GM12878 (cell line): Measurements from ENCODE around the gene MAD2L1. TPM values are rescaled to one million over a fixed set of nuclear protein-coding genes. Genes with fewer than 3 reads are reported as not detected.

Source experiments
- ATAC-seq: fragments of 200-7000 bp; cut with Tn5 transposase; 3 replicates; pipeline ENCODE4 v1.9.1; 2020; ENCODE audit warnings: mild to moderate bottlenecking, moderate library complexity
- BruUV-seq: library from RNA; stranded (reverse); fragments of 400-500 nt; replicated peaks from 2 replicates; lab custom pipeline; 2021; lab: Mats Ljungman, UMichigan
- CTCF ChIA-PET: fragments of 300-600 bp; sonication (Branson Sonifier 250); formaldehyde crosslinking; extraction: SDS; loops from one replicate; lab custom pipeline; 2021; ENCODE audit warnings: inconsistent platforms; lab: Yijun Ruan, JAX
- POLR2A ChIA-PET: fragments of 350-600 bp; formaldehyde crosslinking; extraction: SDS; loops from one replicate; lab custom pipeline; 2021; ENCODE audit warnings: inconsistent platforms; lab: Charles Lee
- RAD21 ChIA-PET: fragments of 300-600 bp; sonication (Branson Sonifier 250); formaldehyde crosslinking; loops from one replicate; lab custom pipeline; 2023; ENCODE audit warnings: antibody characterized with exemption; ENCODE audit not compliant: unreplicated experiment; lab: Charles Lee
- SMC1A ChIA-PET: fragments of 300-600 bp; sonication (Branson Sonifier 250); formaldehyde crosslinking; loops from one replicate; lab custom pipeline; 2023; ENCODE audit not compliant: unreplicated experiment, uncharacterized antibody; lab: Charles Lee
- DNase-seq: peaks from one replicate; pipeline ENCODE4 v3.0.0-alpha.2; 2011; ENCODE audit warnings: low read depth, low spot score
- FAIRE-seq: peaks from 3 replicates; lab custom pipeline; 2011; peaks lifted over from hg19 to GRCh38; lab: Jason Lieb, UNC
- H2AFZ ChIP-seq: 2 replicates; pipeline ENCODE4 v1.6.0; 2011; ENCODE audit warnings: low read depth, low read length, control low read depth; ENCODE audit not compliant: control insufficient read depth
- H3K27ac ChIP-seq: 2 replicates; pipeline ENCODE4 v1.5.1; 2011; ENCODE audit warnings: control low read depth; ENCODE audit not compliant: control insufficient read depth, insufficient read depth
- H3K27me3 ChIP-seq, 2 experiments: replicated peaks in 1 of 2; 2 replicates each; pipeline versions ENCODE4 v1.6.0 to v1.6.1; 2011; ENCODE audit warnings: low read length in 1 of 2; ENCODE audit not compliant: control insufficient read depth in 2 of 2, insufficient read depth in 2 of 2
- H3K36me3 ChIP-seq, 2 experiments: 2 replicates each; pipeline ENCODE4 v1.5.1; 2011; ENCODE audit warnings: low read length in 1 of 2; ENCODE audit not compliant: control insufficient read depth in 2 of 2, insufficient read depth in 2 of 2
- H3K4me1 ChIP-seq: 2 replicates; pipeline ENCODE4 v1.6.1; 2011; ENCODE audit warnings: mild to moderate bottlenecking, low read length, moderate library complexity, mixed read lengths; ENCODE audit not compliant: control insufficient read depth, insufficient read depth
- H3K4me2 ChIP-seq: 2 replicates; pipeline ENCODE4 v1.6.0; 2011; ENCODE audit warnings: control low read depth; ENCODE audit not compliant: control insufficient read depth, insufficient read depth
- H3K4me3 ChIP-seq: fragments of 200-600 bp; sonication (generic); 2 replicates; pipeline ENCODE4 v1.5.1; 2016
- H3K79me2 ChIP-seq: 2 replicates; pipeline ENCODE4 v1.6.0; 2011; ENCODE audit warnings: low read length; ENCODE audit not compliant: control insufficient read depth, insufficient read depth
- H3K9ac ChIP-seq: 2 replicates; pipeline ENCODE4 v1.8.0; 2011; ENCODE audit warnings: low read length, control low read depth, mixed read lengths; ENCODE audit not compliant: control insufficient read depth, insufficient read depth
- H3K9me3 ChIP-seq: replicated peaks from 3 replicates; pipeline ENCODE4 v1.5.1; 2011; ENCODE audit warnings: mild to moderate bottlenecking, low read length; ENCODE audit not compliant: control insufficient read depth, insufficient read depth
- H4K20me1 ChIP-seq: 2 replicates; pipeline ENCODE4 v1.6.0; 2011; ENCODE audit not compliant: control insufficient read depth, insufficient read depth
- MEF2A ChIP-seq: IDR thresholded peaks from 2 replicates; pipeline ENCODE4 v1.6.1; 2011; ENCODE audit warnings: low read depth, mild to moderate bottlenecking, low read length, moderate library complexity; ENCODE audit not compliant: insufficient read depth
- WGBS: methylation state at CpG from one replicate; pipeline ENCODE4 v1.1.6; 2016; ENCODE audit warnings: low lambda C conversion rate; ENCODE audit not compliant: insufficient replicate concordance, insufficient coverage; ENCODE audit errors: missing lambda C conversion rate; 5-methylcytosine and 5-hydroxymethylcytosine counted together
- in situ Hi-C: fragments of 300-500 bp; cut with MboI; formaldehyde crosslinking; loops from 9 replicates; pipeline ENCODE4 v1.14.3; 2018; ENCODE audit warnings: mixed read lengths
- intact Hi-C: fragments of 100-400 bp; cut with micrococcal nuclease; formaldehyde crosslinking; loops from one replicate; pipeline ENCODE4 v1.14.2; 2022; ENCODE audit not compliant: unreplicated experiment
- polyA plus RNA-seq, 11 experiments: library from polyadenylated mRNA; depleted of rRNA in 4 of 11; unstranded in 6 of 11; stranded (reverse) in 5 of 11; fragments of >200 nt; fragmentation: Nextera tagmentation in 4 of 11; fragmentation: Illumina TruSeq in 1 of 11; extraction: Ambion mirVana in 4 of 11; extraction: Trizol in 1 of 11; gene quantifications; 1 replicate in 1 of 11; 2 replicates in 10 of 11; pipeline versions ENCODE4 v1.2.1 to v1.2.3, GENCODE V29; 2011 to 2016; ENCODE audit warnings: inconsistent platforms in 2 of 11, missing spikeins in 2 of 11, low read depth in 1 of 11
- total RNA-seq, 4 experiments: library from RNA; depleted of rRNA in 3 of 4; stranded (reverse); fragments of >200 nt in 3 of 4; fragmentation: Illumina TruSeq in 1 of 4; extraction: Trizol in 1 of 4; gene quantifications; 2 replicates each; pipeline versions ENCODE4 v1.2.1 to v1.2.3, GENCODE V29; 2013 to 2021
- TF ChIP-seq, protein P1 (sequence below): IDR thresholded peaks from 2 replicates; pipeline ENCODE4 v1.6.1; 2011; ENCODE audit warnings: mild to moderate bottlenecking, low read depth, low read length, moderate library complexity; ENCODE audit not compliant: insufficient replicate concordance
- TF ChIP-seq, protein P2 (sequence below): fragments of 450-650 bp; IDR thresholded peaks from 2 replicates; pipeline ENCODE4 v1.6.1; 2017; ENCODE audit warnings: mild to moderate bottlenecking, moderate library complexity

Gene MAD2L1
- total and polyA plus RNA-seq, 10 of the 15 experiments (the other 5 are each of a cell fraction or from before 2014, with no cell fraction given) = 58.1 to 407 (median 110) TPM

DNA sequence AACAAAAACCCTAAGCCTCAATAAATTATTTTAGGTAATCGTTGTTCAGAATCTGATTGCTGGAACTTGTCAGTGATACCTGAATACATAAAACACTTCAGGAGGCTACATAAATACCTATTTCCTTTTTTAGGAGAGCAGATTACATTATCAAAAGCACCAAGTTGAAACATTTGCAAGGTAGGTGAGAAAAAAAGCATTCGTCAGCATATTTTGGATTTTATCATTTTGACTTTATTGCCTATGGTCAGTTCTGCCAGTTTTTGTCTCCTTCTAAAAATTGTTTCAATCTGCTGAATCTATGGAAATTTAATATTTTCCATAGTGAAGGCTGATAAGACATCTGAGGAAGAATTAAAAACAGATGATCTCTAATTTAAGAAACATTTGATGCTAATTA is 16.5 kb upstream of the MAD2L1 start:
- Histone ChIP-seq H3K27ac (no peak overlapping the region), H3K27me3 (no peaks in the 10 kb centered on the region), H3K36me3 (no peaks in the 10 kb centered on the region), H4K20me1 (no peaks in the 10 kb centered on the region), H3K9ac (no peak overlapping the region), H3K4me2 (no peak overlapping the region), H3K79me2 (no peaks in the 10 kb centered on the region), H3K4me1 (no peaks in the 10 kb centered on the region), H3K9me3 (peaks cover 1% of the 10 kb centered on the region; the same call in 1 of the 3 replicates), H2AFZ (no peak overlapping the region), H3K4me3 (no peak overlapping the region)
- 42% methylated on average over 2 of the region's 2 CpGs for WGBS
- no peak for ATAC-seq
- POLR2A ChIA-PET = no interaction called here
- DNase-seq = no peak
- no peak for FAIRE-seq
- BruUV-seq = no TSS peak
- intact Hi-C loops (no loop called here), in situ Hi-C loops (no loop called here)
- SMC1A ChIA-PET = no interaction called here
- no peak for TF ChIP-seq MEF2A
- TF ChIP-seq, protein P1, sequence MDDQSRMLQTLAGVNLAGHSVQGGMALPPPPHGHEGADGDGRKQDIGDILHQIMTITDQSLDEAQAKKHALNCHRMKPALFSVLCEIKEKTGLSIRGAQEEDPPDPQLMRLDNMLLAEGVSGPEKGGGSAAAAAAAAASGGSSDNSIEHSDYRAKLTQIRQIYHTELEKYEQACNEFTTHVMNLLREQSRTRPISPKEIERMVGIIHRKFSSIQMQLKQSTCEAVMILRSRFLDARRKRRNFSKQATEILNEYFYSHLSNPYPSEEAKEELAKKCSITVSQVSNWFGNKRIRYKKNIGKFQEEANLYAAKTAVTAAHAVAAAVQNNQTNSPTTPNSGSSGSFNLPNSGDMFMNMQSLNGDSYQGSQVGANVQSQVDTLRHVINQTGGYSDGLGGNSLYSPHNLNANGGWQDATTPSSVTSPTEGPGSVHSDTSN = no peak
- TF ChIP-seq, protein P2, sequence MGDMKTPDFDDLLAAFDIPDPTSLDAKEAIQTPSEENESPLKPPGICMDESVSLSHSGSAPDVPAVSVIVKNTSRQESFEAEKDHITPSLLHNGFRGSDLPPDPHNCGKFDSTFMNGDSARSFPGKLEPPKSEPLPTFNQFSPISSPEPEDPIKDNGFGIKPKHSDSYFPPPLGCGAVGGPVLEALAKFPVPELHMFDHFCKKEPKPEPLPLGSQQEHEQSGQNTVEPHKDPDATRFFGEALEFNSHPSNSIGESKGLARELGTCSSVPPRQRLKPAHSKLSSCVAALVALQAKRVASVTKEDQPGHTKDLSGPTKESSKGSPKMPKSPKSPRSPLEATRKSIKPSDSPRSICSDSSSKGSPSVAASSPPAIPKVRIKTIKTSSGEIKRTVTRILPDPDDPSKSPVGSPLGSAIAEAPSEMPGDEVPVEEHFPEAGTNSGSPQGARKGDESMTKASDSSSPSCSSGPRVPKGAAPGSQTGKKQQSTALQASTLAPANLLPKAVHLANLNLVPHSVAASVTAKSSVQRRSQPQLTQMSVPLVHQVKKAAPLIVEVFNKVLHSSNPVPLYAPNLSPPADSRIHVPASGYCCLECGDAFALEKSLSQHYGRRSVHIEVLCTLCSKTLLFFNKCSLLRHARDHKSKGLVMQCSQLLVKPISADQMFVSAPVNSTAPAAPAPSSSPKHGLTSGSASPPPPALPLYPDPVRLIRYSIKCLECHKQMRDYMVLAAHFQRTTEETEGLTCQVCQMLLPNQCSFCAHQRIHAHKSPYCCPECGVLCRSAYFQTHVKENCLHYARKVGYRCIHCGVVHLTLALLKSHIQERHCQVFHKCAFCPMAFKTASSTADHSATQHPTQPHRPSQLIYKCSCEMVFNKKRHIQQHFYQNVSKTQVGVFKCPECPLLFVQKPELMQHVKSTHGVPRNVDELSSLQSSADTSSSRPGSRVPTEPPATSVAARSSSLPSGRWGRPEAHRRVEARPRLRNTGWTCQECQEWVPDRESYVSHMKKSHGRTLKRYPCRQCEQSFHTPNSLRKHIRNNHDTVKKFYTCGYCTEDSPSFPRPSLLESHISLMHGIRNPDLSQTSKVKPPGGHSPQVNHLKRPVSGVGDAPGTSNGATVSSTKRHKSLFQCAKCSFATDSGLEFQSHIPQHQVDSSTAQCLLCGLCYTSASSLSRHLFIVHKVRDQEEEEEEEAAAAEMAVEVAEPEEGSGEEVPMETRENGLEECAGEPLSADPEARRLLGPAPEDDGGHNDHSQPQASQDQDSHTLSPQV = no peak
- CTCF ChIA-PET = no interaction called here
- RAD21 ChIA-PET = no interaction called here
